22Rv1 (cell line): ENCODE results near the gene LRRC3.

Experiments
- CTCF ChIP-seq: fragments of 450-650 bp; IDR thresholded peaks from 2 replicates; pipeline ENCODE4 v1.5.1; 2017; ENCODE audit warnings: mild to moderate bottlenecking
- ZFX ChIP-seq: fragments of 450-650 bp; IDR thresholded peaks from 2 replicates; pipeline ENCODE4 v1.6.1; 2017; ENCODE audit warnings: antibody characterized with exemption, borderline replicate concordance

DNA sequence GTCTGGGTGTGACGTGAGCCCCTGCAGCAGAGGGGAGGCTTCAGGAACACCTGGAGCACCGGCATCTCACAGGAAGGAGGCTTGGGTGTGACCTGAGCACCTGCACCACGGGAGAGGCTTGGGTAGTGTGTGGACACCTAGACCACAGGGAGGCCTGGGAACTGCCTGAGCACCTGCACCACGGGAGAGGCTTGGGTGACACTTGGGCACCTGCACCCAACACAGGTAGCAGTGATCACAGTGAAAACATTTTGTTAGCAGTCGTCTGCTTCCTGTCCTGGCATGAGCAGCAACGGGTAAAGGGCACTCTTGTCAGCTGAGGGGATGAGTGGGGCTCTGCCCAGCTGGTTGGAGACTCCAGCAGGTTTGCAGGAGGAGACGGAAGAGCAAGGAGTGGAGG lies 22.4 kb downstream of the LRRC3 start:
- TF ChIP-seq CTCF (no peak), ZFX (no peak)
